T-helper 1 cell (primary cell): ENCODE measurements around the gene GSG1.
"Not testable (repeated sequence)": the region's sequence is repeated elsewhere in the genome, so short reads cannot be mapped to it uniquely, and the experiment has no call there.

Experiments used
- DNase-seq, 5 donors: peaks; one replicate each; pipeline ENCODE4 v3.0.0-alpha.2; 2012 to 2020

The GSG1 gene

DNA sequence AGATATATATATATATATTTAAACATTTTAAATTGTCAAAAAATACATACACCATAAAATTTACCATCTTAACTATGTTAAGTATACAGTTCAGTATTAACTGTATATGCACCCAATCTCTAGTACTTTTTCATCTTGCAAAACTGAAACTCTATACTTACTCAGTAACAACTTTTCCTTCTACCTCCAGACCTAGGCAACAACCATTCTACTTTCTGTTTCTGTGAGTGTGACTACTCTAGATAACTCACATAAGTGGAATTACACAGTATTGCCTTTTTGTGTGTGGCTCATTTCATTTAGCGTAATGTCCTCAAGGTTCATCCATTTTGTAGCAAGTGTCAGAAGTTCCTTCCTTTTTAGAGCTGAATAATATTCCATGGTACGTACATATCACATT lies 51.0 kb downstream of the GSG1 start:
- DNase-seq: peak in 1 of 5 donors; percentile 36

DNA sequence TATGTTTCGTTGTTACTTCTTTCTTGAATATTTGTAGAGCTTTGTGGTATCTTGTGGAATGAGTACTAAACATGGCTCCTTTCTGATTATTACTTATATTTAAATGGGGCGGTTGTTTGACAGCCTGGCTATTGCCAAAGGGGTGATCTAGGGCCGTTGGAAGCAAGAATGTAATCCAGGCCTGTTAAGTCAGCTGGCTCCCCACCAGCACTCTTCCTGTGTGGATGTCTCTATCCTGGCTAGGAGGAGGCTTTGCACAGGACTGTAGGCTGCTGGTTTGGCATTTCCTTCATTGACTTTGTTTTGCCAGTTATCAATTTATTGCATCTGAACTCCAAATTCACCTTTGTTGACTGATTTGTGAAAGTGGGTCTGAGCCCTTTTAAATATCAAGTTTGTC lies 53.7 kb downstream of the GSG1 start:
- no peak for DNase-seq

DNA sequence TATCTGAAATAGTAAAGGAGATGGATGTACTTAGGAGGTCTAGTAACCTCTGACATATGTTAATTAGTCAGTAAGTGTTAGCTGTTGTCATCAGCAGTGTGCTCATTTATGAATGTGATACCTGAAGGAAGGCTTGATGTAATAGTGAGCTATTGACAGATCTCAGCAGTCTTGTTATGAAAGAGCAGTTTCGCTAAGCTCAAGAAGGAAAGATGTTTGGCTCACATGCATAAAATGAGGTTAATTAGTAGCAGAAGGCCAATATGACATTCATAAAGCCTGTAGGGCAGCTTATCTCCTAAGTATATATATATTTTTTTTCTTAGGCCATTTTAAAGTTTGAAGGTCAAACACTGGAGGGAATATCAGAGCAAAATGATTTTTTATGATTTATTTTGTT lies 56.5 kb downstream of the GSG1 start:
- peak in 1 of 5 donors; percentile 45 for DNase-seq

DNA sequence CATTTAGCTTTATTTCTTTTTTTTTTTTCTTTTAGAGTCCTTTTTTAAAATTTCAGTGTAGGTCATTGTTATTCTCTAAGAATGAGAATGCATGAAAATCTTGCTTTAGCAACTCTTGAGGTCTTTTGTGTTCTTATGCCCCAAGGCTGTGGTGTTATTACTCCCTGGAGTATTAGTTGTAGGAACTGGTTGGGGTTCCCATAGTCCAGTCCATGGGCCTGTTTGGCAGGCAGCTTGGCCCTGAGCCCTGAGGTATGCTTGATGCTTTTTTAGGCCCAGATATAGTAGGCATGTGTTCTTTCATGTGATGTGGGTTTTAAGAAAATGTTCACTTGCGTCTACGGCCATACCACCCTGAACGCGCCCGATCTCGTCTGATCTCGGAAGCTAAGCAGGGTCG lies 57.7 kb downstream of the GSG1 start:
- DNase-seq: no peak

DNA sequence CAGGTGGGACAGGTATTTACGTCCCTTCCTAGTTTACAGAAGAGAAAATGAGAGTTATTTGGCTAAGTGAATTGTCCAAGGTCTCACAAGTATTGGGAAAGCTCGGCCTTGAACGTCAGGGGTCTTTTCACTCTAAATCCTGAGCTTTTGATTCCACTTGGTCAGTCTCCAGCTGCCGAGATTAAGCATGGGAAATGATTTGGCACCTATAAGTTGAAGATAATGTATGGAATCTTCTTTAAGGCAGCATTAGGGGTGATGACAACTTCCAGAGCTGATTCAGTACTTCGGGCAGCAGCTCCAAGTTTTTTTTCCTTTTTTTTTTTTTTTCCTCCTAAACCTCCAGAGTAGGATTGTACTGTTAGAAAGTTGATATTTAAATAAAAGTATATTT lies 58.6 kb downstream of the GSG1 start:
- DNase-seq: no peak

DNA sequence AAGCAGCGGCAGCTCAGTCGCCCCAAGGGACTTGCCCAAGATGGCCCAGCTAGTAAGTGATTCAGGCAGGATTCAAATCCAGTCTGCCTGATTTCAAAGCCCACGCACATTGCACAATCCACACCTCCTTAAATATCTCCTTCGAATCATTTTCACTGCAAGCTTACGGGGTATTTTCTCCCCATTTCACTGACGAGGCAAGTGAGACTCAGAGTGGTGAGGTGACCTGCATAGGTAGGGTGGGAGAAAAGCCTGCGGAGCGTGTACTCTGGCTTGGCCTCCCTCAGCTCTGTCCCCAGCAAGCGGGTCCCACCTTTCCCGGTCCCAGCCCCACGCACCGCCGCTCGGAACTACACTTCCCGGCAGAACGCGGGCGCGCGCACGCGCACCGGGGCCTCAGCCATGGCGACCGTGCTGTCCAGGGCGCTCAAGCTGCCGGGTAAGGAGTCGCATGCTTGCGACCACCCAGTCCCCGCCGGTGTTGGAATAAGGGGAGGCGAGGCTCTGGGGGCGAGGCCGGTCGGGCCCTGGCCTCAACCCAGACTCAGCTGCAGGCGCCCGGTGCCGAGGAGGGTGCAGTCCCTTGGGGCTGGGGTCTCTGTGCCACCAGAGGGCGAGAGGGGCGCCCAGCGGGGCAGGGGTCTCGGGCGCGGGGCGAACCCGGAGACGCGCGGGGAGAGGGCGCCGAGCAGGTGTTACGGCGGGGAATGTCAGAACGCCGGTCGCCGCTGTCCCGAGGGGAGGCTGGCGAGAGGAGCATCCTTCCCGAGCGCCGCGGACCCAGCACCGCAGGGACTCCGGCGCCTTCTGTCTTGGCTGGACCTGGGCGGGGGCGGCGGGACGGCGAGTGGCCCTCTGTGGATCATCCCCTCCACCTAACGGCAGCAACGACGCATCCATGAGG lies 59.2 kb downstream of the GSG1 start, which contains the start of gene FAM234B:
TSS of gene FAM234B (plus strand) at position 380 of the 904 bp plus-strand sequence. CDS start at position 403, 23 bp downstream.
- peak; percentile 34 to 61 (median 54) for DNase-seq

DNA sequence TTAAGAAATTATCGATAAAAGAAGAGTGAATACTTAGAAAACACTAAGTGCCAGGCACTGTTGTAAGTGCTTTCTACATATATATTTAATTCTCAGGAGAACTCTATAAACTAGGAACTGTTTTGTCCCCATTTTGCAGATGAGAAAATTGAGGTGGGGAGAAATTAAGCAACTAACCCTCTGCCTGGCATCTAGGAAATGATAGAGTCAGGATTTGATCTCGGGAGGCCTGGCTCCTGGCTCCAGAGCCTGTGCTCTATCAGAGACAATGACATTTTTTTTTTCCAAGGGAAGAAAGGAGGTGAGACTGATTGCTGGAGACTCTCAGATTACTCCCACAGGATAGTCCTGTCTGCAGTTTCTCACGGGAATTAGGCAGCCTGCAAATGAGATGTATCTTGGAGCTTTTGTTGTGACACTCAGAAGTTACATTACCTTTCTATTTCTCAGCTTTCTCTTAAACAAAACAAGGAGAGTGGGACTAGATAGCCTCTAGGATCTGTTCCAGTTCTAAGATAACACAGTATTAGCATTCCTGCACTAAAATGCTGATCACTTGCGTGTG lies 60.7 kb downstream of the GSG1 start:
- DNase-seq: no peak

DNA sequence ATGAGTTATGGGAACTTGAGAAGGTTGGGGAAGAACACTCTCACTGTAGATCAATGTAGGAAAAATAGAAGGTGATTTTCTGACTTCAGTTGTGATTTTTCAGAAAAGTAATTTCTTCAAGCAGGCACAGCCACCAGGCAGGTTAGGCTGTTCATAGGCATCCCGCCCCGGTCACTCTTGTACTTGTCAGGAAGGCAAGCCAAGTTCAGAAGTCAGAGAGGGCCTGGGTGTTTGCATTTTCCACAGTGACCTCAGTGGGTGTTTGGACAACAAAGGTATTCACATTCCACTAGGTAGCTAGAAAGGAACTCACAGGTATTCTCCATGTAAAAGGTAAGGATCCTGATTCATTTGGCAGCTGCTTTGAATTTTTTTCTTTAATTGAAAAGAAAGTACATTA lies 62.2 kb downstream of the GSG1 start:
- no peak for DNase-seq

DNA sequence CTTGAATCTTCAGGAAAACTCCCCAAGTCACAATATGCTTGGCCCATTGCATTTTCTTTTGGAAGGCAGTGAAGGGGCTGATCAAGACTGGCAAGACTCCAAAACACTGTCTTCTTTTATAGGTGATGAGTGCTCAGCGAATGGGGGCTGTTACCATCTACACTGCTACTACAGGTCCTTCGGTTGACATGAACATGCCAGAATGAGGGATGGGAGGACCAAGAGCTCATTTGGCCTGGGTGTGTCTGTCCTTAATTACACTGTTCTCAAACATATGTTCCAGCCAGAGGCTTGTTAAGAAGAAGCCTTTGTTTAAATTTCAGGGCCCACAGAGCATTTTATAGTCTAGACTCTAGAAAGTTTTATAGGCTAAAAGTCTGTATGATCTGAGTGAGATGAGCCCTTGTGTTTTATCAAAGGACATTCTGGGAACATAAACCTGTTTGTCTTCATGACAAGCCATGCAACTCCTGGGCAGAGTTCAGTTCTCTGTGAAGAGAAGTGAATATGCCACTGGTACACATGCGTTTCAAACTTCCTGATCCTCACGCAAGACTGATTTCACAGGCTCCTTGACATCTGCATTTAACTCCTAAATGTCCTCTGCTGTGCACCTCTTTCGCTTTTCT lies 64.0 kb downstream of the GSG1 start:
- no peak for DNase-seq

DNA sequence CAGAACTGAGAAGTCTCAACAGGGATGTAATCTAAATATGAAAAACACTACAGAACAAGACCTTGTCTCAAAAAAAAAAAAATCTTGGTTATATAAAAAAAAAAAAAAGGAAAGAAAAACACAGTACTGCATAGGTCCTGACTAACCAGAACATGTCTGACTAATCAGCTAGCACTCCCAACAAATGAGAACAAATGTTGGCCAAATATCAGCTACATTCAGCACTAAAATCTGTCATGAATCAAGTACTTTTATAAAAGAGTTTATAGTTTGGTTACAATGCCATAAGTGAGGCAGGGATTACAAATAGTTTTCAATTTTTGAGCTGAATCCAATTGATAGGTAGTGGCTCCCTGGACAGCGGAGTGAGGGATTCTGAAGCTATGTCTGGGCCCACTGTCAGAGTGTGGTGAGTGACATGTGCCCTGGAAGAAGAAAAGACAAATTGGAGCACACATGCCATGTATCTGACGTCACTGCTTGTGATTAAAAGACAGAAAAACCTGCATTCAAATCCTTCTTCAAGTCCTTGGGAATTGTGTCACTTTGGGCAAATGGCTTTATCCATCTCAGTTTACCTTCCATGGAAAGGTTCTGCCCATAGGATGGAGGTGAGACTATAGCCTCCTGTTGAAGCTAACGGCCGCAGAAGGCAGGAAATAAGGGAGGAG lies 64.8 kb downstream of the GSG1 start:
- no peak for DNase-seq

DNA sequence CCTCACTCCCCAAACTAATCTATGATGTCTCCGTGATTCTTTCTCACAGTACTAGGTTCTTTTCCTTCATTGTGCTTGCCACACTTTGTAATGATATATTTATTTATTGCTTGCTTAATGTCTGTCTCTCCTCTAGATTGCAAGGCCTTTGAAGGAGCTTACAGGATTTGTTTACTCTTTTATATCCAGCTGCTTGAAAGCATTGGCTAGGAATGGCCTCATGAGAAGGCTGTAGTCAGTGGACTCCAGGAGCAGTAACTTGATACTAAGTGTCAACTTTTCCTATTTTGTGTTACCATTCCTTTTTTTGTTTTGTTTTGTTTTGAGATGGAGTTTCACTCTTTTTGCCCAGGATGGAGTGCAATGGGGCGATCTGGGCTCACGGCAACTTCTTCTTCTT lies 66.6 kb downstream of the GSG1 start:
- no peak for DNase-seq

DNA sequence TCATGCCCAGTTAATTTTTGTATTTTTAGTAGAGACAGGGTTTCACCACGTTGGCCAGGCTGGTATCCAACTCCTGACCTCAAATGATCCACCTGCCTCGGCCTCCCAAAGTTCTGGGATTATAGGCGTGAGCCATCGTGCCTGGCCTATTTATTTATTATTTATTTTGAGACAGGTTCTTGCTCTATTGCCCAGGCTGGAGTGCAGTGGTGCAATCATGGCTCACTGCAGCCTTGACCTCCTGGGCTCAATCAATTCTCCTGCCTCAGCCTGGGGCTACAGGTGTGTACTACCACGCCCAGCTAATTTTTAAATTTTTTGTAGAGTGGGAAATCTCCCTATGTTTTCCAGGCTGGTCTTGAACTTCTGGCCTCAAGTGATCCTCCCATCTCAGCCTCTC lies 68.1 kb downstream of the GSG1 start:
- not testable (repeated sequence) for DNase-seq
